GM12872 (cell line): ENCODE measurements around the gene CCR8.

Experiments used
- CTCF ChIP-seq: IDR thresholded peaks from 3 replicates; pipeline ENCODE4 v1.5.1; 2011; ENCODE audit warnings: low read depth, mild to moderate bottlenecking, low read length, moderate library complexity; ENCODE audit not compliant: insufficient read depth

The CCR8 gene

GRCh38 chr3:39329493-39329892 lies at the start of gene CCR8:
TSS of gene CCR8 (plus strand) at chr3:39329709. CDS start at chr3:39332332, 2,623 bp downstream.
- TF ChIP-seq CTCF, result no peak

- TF ChIP-seq CTCF, result no peak
These were observed 49.6 kb upstream of the CCR8 start, which contains the start of gene CX3CR1 for GRCh38 chr3:39279745-39280517. TSS of gene CX3CR1 (minus strand) at chr3:39280036. CDS start at chr3:39266509, 13,527 bp downstream.

- no peak for TF ChIP-seq CTCF
These were observed 48.9 kb upstream of the CCR8 start for GRCh38 chr3:39280571-39280970.

GRCh38 chr3:39281533-39281932 lies 48.0 kb upstream of the CCR8 start:
- no peak for TF ChIP-seq CTCF

- TF ChIP-seq CTCF, result no peak
These were observed 47.5 kb upstream of the CCR8 start for GRCh38 chr3:39282057-39282456.

GRCh38 chr3:39284457-39284881 lies 45.0 kb upstream of the CCR8 start:
- no peak for TF ChIP-seq CTCF

- no peak for TF ChIP-seq CTCF
These were observed 44.2 kb upstream of the CCR8 start for GRCh38 chr3:39285332-39285731.
